SH-SY5Y (cell line): ENCODE data around the gene PTPRD.

Experiments used
- GATA2 ChIP-seq: IDR thresholded peaks from 2 replicates; pipeline ENCODE4 v1.6.1; 2011; ENCODE audit warnings: mild to moderate bottlenecking, low read depth, low read length
- GATA3 ChIP-seq: IDR thresholded peaks from 2 replicates; pipeline ENCODE4 v1.6.1; 2011; ENCODE audit warnings: low read depth, mild to moderate bottlenecking, low read length, moderate library complexity

- TF ChIP-seq GATA2 (no peak), GATA3 (no peak)
Measured at GRCh38 chr9:8852301-8852864, 1760.4 kb downstream of the PTPRD start.
